Motor neuron (in vitro differentiated cells): ENCODE data around the gene IMPDH2. TPM values are rescaled to one million over a fixed set of nuclear protein-coding genes. Genes with fewer than 3 reads are reported as not detected.

ENCODE experiments used
- ATAC-seq, 8 experiments: fragments of 200-7000 bp; cut with Tn5 transposase; replicated peaks in 6 of 8; 2 replicates each; pipeline ENCODE4 v1.8.0; 2021; ENCODE audit warnings: mild to moderate bottlenecking in 8 of 8, moderate library complexity in 8 of 8
- H3K27ac ChIP-seq, 2 donors: fragments of 250-450 bp; sonication (Bioruptor Pico); 2 replicates each; pipeline ENCODE4 v1.9.0; 2021; ENCODE audit warnings: antibody characterized with exemption in 2 of 2, mild to moderate bottlenecking in 2 of 2, moderate library complexity in 1 of 2
- H3K4me1 ChIP-seq, 2 donors: fragments of 250-450 bp; sonication (Bioruptor Pico); replicated peaks in 1 of 2; 2 replicates each; pipeline ENCODE4 v1.6.1; 2021; ENCODE audit warnings: antibody characterized with exemption in 2 of 2, mild to moderate bottlenecking in 2 of 2, moderate library complexity in 1 of 2
- H3K4me3 ChIP-seq, 5 donors: fragments of 250-450 bp; sonication (Bioruptor Pico); 2 replicates each; pipeline ENCODE4 v1.9.0; 2021; ENCODE audit warnings: antibody characterized with exemption in 5 of 5, mild to moderate bottlenecking in 5 of 5, moderate library complexity in 4 of 5
- WGBS, 10 experiments: fragments of 450-650 bp; shearing (Covaris generic); methylation state at CpG; one replicate each; pipeline ENCODE4 v1.0.0; 2022; 5-methylcytosine and 5-hydroxymethylcytosine counted together
- in situ Hi-C, 9 experiments: fragments of 400-800 bp; cut with MboI; loops; one replicate each; pipeline ENCODE4 v1.15.0; 2021; ENCODE audit warnings: low sequenced_read_pairs in 9 of 9, low pct_unique_long_range_greater_than_20kb in 2 of 9; ENCODE audit not compliant: unreplicated experiment in 9 of 9
- total RNA-seq, 8 experiments: library from RNA; unstranded; fragments of 300-600 nt; gene quantifications; 2 replicates each; pipeline versions ENCODE4 v1.2.3 to v1.2.4, GENCODE V29; 2022

IMPDH2 gene
- total RNA-seq, 8 experiments from 2014 or later = 175 to 414 (median 331) TPM

GRCh38 chr3:49007771-49008528 lies 21.2 kb downstream of the IMPDH2 start:
- Histone ChIP-seq H3K4me3 (peak overlapping the region; percentile 73 to 95 (median 92)), H3K4me1 (peaks cover 12 to 14% of the 10 kb centered on the region in 2 donors), H3K27ac (peak overlapping the region; percentile 98 to 99)
- WGBS, 10 experiments = 10 to 83% (median 80%) methylated on average over 1 to 7 of the region's 41 CpGs; no CpG with 5 or more reads in 5 of the 10 experiments
- in situ Hi-C loops = no loop called here
- peak; percentile 49 to 71 (median 54) for ATAC-seq

DNA sequence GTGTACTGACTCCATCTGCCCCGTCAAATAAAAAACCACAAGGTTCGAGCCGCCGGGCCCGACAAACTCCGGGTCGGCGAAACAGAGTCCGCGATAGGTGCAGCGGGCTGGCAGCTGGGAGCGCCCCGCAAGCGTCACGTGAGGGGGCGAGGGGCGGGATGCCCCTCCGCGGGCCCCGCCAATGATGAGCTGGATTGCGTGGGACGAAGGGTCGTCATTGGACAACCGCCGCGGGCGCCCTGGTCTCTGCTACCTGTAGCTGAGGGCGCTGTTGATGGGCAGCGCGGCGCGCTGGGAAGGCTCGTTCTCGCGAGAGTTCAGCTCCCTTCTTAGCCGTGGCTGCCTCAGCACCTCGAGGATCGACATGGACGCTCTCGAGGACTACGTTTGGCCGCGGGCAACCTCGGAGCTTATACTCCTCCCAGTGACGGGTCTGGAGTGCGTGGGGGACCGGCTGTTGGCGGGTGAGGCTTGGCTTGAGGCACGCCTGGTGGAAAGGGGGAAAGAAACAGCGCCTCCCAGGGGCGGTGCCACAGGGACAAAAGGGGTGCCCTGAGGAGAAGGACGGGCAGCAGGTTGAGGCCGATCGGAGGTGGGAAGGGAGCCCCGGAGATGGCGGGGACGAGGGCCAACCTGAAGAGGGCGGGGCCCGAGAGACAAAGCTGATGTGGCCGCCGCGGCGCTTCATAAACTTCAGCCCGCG lies 22.0 kb downstream of the IMPDH2 start, which contains the start of gene WDR6:
Gene WDR6, plus strand, starts transcription at position 324 of the 703 bp plus-strand sequence. Its CDS starts 41 bp downstream, at position 365.
- peak within 1 kb of the TSS; percentile 73 to 95 (median 92) for H3K4me3 ChIP-seq
- in situ Hi-C loops = no loop called here
- peak; percentile 77 to 92 (median 88) for ATAC-seq
- peaks cover 12 to 14% of the 10 kb centered on the region in 2 donors for H3K4me1 ChIP-seq
- WGBS, 10 experiments = 0 to 10% (median 2%) methylated on average over 2 to 17 of the region's 65 CpGs; no CpG with 5 or more reads in 5 of the 10 experiments
- peak within 1 kb of the TSS; percentile 98 to 99 for H3K27ac ChIP-seq

- peak overlapping the region; percentile 82 to 90 for H3K27ac ChIP-seq
- peak overlapping the region; percentile 73 to 95 (median 92) for H3K4me3 ChIP-seq
- ATAC-seq = peak in 7 of 8 experiments; percentile 3 to 54 (median 44)
- in situ Hi-C loops = no loop called here
- peaks cover 12 to 14% of the 10 kb centered on the region in 2 donors for H3K4me1 ChIP-seq
- WGBS, 10 experiments = 0 to 8% methylated on average over 1 to 14 of the region's 32 CpGs; no CpG with 5 or more reads in 8 of the 10 experiments
These were observed 22.7 kb downstream of the IMPDH2 start for GRCh38 chr3:49006408-49007067.

- Histone ChIP-seq H3K4me3 (peak overlapping the region; percentile 73 to 95 (median 92)), H3K27ac (peak overlapping the region; percentile 82 to 90), H3K4me1 (peaks cover 12 to 14% of the 10 kb centered on the region in 2 donors)
- in situ Hi-C loops = no loop called here
- no peak for ATAC-seq
- WGBS, 10 experiments = 78 to 100% (median 100%) methylated on average over 1 to 4 of the region's 5 CpGs; no CpG with 5 or more reads in 5 of the 10 experiments
These were observed 23.2 kb downstream of the IMPDH2 start for GRCh38 chr3:49005998-49006397.

- ATAC-seq = no peak
- Histone ChIP-seq H3K4me3 (no peak overlapping the region), H3K4me1 (peaks cover 12 to 14% of the 10 kb centered on the region in 2 donors), H3K27ac (no peak overlapping the region)
- in situ Hi-C loops = no loop called here
- whole genome bisulfite sequencing, 10 experiments = 40 to 100% (median 95%) methylated on average over 1 to 2 of the region's 3 CpGs; no CpG with 5 or more reads in 4 of the 10 experiments
These were observed 23.9 kb downstream of the IMPDH2 start for GRCh38 chr3:49005303-49005680.

DNA sequence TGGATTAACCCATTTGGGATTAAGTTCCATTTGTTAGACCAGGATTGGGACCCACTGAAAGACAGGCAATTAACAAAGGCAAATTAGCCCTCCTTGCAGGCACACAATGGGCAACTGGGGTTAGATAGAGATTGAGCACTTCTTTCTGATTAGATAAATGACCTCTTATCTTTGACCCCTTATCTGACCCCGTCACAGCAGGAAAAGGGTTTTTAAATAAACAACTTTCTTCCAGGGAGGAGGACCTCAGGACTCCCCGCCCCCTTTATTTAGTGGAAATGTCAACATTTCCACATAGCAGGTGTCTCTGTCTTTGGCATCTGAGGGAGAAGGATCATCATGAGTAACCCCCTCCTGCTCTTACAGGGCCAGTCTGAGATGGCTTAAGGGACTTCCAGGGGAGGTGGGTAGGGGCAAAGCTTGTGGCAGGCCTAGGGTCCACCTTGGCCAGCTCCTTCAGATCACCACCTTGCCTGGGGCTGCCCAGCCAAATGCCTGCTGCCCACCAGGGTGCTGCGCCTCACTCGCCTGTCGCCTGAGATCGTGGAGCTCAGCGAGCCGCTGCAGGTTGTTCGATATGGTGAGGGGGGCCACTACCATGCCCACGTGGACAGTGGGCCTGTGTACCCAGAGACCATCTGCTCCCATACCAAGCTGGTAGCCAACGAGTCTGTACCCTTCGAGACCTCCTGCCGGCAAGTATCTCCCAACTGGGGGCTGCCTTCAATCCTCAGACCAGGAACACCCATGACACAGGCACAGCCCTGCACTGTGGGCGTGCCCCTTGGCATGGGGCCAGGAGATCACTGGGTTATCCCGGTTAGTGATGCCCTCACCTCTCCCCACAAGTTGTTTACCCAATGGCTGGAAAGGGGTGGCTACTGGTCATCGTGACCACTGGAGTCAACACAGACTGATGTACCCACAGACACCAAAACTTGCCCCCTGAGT lies 24.6 kb downstream of the IMPDH2 start:
- Histone ChIP-seq H3K27ac (no peak overlapping the region), H3K4me3 (no peak overlapping the region), H3K4me1 (peaks cover 16 to 18% of the 10 kb centered on the region in 2 donors)
- in situ Hi-C loops = no loop called here
- WGBS, 10 experiments = 66 to 100% (median 96%) methylated on average over 1 to 13 of the region's 16 CpGs; no CpG with 5 or more reads in 2 of the 10 experiments
- ATAC-seq = no peak

- no peak overlapping the region for H3K27ac ChIP-seq
- WGBS, 10 experiments = 90 to 100% (median 98%) methylated on average over 1 to 3 of the region's 6 CpGs; no CpG with 5 or more reads in 6 of the 10 experiments
- in situ Hi-C loops = no loop called here
These were observed 28.0 kb downstream of the IMPDH2 start for GRCh38 chr3:49001155-49001554.

GRCh38 chr3:48999085-48999858 lies 29.9 kb downstream of the IMPDH2 start:
- in situ Hi-C loops = loop anchor here in 1 of 9 experiments (25.0 kb wide), 1 partner anchor 438 kb away; the partner anchor contains the start of gene NICN1
- ATAC-seq = peak in 1 of 8 experiments; percentile 15
- Histone ChIP-seq H3K27ac (peak overlapping the region; percentile 45 to 69), H3K4me3 (no peak overlapping the region), H3K4me1 (peaks cover 34 to 35% of the 10 kb centered on the region in 2 donors)
- WGBS, 10 experiments = 73 to 100% (median 80%) methylated on average over 1 to 5 of the region's 8 CpGs; no CpG with 5 or more reads in 4 of the 10 experiments

More at GRCh38 chr3:49001155-49001554, 28.0 kb downstream of the IMPDH2 start:
- ATAC-seq = no peak
- Histone ChIP-seq H3K4me1 (peaks cover 37 to 38% of the 10 kb centered on the region in 2 donors), H3K4me3 (no peak overlapping the region)

DNA sequence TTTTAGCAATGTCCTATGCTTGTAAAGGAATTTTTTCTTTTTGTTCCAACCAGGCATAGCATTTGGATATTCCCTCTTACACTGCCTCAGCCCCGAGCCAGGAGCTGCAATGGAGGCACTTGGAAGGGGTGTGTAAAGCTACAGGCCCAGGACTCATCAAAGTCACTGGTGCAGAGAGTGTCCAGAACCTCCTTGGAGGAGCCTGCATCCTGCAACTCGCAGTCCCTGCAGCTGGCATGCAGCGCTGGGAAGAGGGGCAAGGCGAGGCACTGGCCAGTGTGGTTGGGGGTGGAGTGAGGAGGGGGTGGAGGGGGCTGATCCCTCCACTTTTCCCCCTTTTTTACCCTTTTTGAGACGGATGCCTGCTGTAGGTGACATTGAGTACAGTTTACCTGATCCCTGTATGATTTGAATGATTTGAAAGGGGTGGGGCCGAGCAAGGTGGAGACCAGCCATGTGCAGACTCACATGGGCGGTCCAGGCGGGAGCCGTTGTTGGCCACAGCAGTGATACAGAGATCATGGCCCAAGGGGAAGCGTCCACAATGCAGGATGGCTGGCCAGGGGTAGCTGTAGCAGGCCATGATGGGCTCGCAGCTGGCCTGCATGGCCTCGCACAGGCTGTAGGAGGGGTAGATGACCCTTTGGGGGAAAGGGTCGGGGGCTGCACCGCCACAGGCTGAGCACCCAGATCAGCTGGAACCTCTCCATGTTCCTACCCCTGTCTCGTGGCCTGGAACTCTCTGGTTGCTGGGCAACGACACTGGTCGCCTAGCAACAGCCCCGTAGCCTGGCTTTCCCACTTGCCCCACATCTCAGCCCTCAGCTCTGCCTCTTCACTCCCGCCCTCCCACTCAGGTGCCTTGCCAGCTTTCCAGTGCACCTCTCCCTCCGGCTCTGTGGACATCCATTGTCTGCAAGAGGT lies 31.2 kb downstream of the IMPDH2 start:
- ATAC-seq = peak in 6 of 8 experiments; percentile 20 to 94 (median 92)
- Histone ChIP-seq H3K4me1 (peaks cover 34 to 35% of the 10 kb centered on the region in 2 donors), H3K4me3 (no peak overlapping the region), H3K27ac (peak overlapping the region; percentile 45 to 69)
- in situ Hi-C loops = loop anchor here in 1 of 9 experiments (25.0 kb wide), 1 partner anchor 439 kb away; the partner anchor contains the start of gene NICN1
- 18 to 90% (median 75%) methylated on average over 1 to 8 of the region's 20 CpGs; no CpG with 5 or more reads in 6 of the 10 experiments for WGBS, 10 experiments

GRCh38 chr3:48997102-48997635 lies 32.0 kb downstream of the IMPDH2 start:
- ATAC-seq = peak in 3 of 8 experiments; percentile 9 to 52 (median 10)
- in situ Hi-C loops = loop anchor here in 1 of 9 experiments (25.0 kb wide), 1 partner anchor 440 kb away; the partner anchor contains the start of gene NICN1
- Histone ChIP-seq H3K27ac (peak overlapping the region; percentile 45 to 69), H3K4me3 (no peak overlapping the region), H3K4me1 (peaks cover 34 to 35% of the 10 kb centered on the region in 2 donors)
- WGBS, 10 experiments = 54 to 100% (median 94%) methylated on average over 1 to 4 of the region's 8 CpGs; no CpG with 5 or more reads in 4 of the 10 experiments
